ENCODE measurements around the gene PIP5K1A.
A peak's percentile ranks its signal among the peaks of the same experiment; 100 is the strongest.

DNA sequence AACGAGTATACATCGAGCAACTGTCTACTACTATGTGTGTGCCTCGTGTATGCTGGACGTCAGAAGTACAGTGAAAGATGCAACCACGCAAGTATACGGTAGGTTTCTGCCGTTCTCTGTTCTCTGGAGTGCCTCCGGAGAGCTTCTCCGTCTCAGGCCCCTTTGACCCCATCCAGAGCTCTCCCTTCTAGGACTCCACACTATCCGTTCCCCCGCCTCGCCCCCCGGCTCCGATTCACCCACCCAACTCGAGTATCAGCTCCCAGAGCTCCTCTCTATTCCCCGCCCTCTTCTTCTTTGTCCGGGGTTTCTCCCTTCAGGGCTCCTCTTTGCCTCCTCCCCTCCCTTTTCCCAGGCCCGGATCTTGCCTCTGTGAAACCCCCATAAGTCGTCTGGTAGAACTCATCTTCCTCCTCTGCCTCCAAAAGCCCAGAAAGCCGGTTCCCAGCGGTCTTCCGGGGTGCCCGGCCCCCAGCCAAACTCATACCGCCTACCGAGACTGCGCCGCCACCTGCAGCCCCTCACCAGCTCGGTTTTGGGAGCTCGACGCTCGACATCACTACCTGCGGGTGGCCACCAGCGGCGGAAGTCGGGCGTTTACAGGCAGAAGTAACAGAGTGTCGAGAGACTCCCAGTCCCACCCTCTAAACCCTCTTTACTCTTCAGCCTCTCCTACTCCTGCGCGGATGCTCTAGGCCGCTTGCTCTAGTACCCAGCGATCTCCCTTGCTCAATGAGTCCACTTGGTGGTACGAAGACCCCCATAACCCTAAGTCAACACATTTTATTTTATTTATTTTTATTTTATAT, 8.5 kb upstream of the PIP5K1A start, which contains the start of gene VPS72:
- TF ChIP-seq, protein P1, sequence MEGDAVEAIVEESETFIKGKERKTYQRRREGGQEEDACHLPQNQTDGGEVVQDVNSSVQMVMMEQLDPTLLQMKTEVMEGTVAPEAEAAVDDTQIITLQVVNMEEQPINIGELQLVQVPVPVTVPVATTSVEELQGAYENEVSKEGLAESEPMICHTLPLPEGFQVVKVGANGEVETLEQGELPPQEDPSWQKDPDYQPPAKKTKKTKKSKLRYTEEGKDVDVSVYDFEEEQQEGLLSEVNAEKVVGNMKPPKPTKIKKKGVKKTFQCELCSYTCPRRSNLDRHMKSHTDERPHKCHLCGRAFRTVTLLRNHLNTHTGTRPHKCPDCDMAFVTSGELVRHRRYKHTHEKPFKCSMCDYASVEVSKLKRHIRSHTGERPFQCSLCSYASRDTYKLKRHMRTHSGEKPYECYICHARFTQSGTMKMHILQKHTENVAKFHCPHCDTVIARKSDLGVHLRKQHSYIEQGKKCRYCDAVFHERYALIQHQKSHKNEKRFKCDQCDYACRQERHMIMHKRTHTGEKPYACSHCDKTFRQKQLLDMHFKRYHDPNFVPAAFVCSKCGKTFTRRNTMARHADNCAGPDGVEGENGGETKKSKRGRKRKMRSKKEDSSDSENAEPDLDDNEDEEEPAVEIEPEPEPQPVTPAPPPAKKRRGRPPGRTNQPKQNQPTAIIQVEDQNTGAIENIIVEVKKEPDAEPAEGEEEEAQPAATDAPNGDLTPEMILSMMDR (IDR thresholded peaks at IDR 0.05) = peak in 5 of 6 experiments; percentile 26 to 56 (median 43)
- peak in 3 of 4 donors; percentile 17 to 68 (median 55) for TF ChIP-seq POLR2A (IDR thresholded peaks at IDR 0.05)
